ENCODE data around the gene TNNT1.

The TNNT1 gene

GRCh38 chr19:55134736-55135135 is 14.3 kb downstream of the TNNT1 start:
- Histone ChIP-seq H3K36me3 (replicated peaks; ENCODE audit: low read depth, low read length) (no peaks in the 10 kb centered on the region), H3K9me3 (ENCODE audit: insufficient read depth, low read length) (no peaks in the 10 kb centered on the region), H3K9ac (ENCODE audit: low read length) (0 out of 2 replicates have a peak overlapping the region, but pooled peaks have one; percentile 7), H2AFZ (ENCODE audit: low read depth, low read length) (no peak overlapping the region), H3K4me3 (ENCODE audit: low read length) (peak overlapping the region; percentile 40), H3K4me2 (ENCODE audit: low read length) (peak overlapping the region; percentile 50), H3K79me2 (ENCODE audit: low read length) (no peaks in the 10 kb centered on the region), H4K20me1 (ENCODE audit: insufficient read depth, low read length) (no peaks in the 10 kb centered on the region), H3K27ac (ENCODE audit: low read length) (no peak overlapping the region), H3K27me3 (ENCODE audit: low read depth, low read length) (peaks cover 20% of the 10 kb centered on the region), H3K4me1 (ENCODE audit: low read length) (peaks cover 36% of the 10 kb centered on the region)
- no peak for TF ChIP-seq EZH2phosphoT487 (IDR thresholded peaks at IDR 0.05; ENCODE audit: low read depth)
- no peak for TF ChIP-seq CTCF (IDR thresholded peaks at IDR 0.05; ENCODE audit: low read depth, low read length)

GRCh38 chr19:55133639-55134444 is 15.2 kb downstream of the TNNT1 start:
- no peaks in the 10 kb centered on the region for H3K79me2 ChIP-seq (ENCODE audit: low read length)

GRCh38 chr19:55132453-55133129 is 16.4 kb downstream of the TNNT1 start:
- Histone ChIP-seq H3K9me3 (ENCODE audit: insufficient read depth, low read length) (no peaks in the 10 kb centered on the region), H3K36me3 (replicated peaks; ENCODE audit: low read depth, low read length) (no peaks in the 10 kb centered on the region), H3K9ac (ENCODE audit: low read length) (peak overlapping the region; percentile 50), H3K4me2 (ENCODE audit: low read length) (peak overlapping the region; percentile 60), H3K4me3 (ENCODE audit: low read length) (peak overlapping the region; percentile 67), H3K27ac (ENCODE audit: low read length) (no peak overlapping the region), H3K79me2 (ENCODE audit: low read length) (no peaks in the 10 kb centered on the region), H2AFZ (ENCODE audit: low read depth, low read length) (peak overlapping the region; percentile 50), H3K4me1 (ENCODE audit: low read length) (peaks cover 36% of the 10 kb centered on the region), H3K27me3 (ENCODE audit: low read depth, low read length) (peaks cover 20% of the 10 kb centered on the region), H4K20me1 (ENCODE audit: insufficient read depth, low read length) (no peaks in the 10 kb centered on the region)
- TF ChIP-seq EZH2phosphoT487 (IDR thresholded peaks at IDR 0.05; ENCODE audit: low read depth) (no peak), CTCF (IDR thresholded peaks at IDR 0.05; ENCODE audit: low read depth, low read length) (peak; percentile 66)

More at GRCh38 chr19:55133639-55134444, 15.2 kb downstream of the TNNT1 start:
- Histone ChIP-seq H3K27ac (ENCODE audit: low read length) (peak overlapping the region; percentile 25; the same call in 1 of the 2 replicates), H3K36me3 (replicated peaks; ENCODE audit: low read depth, low read length) (no peaks in the 10 kb centered on the region), H3K4me3 (ENCODE audit: low read length) (peak overlapping the region; percentile 67), H2AFZ (ENCODE audit: low read depth, low read length) (peak overlapping the region; percentile 5; the same call in 1 of the 2 replicates), H3K4me1 (ENCODE audit: low read length) (peaks cover 36% of the 10 kb centered on the region), H3K9ac (ENCODE audit: low read length) (peak overlapping the region; percentile 50; the same call in 1 of the 2 replicates), H3K9me3 (ENCODE audit: insufficient read depth, low read length) (no peaks in the 10 kb centered on the region), H3K27me3 (ENCODE audit: low read depth, low read length) (peaks cover 20% of the 10 kb centered on the region), H4K20me1 (ENCODE audit: insufficient read depth, low read length) (no peaks in the 10 kb centered on the region), H3K4me2 (ENCODE audit: low read length) (peak overlapping the region; percentile 60)
- no peak for TF ChIP-seq CTCF (IDR thresholded peaks at IDR 0.05; ENCODE audit: low read depth, low read length)
- no peak for TF ChIP-seq EZH2phosphoT487 (IDR thresholded peaks at IDR 0.05; ENCODE audit: low read depth)

GRCh38 chr19:55131421-55131820 is 17.6 kb downstream of the TNNT1 start:
- Histone ChIP-seq H3K9me3 (ENCODE audit: insufficient read depth, low read length) (no peaks in the 10 kb centered on the region), H3K36me3 (replicated peaks; ENCODE audit: low read depth, low read length) (no peaks in the 10 kb centered on the region), H2AFZ (ENCODE audit: low read depth, low read length) (no peak overlapping the region), H3K9ac (ENCODE audit: low read length) (no peak overlapping the region), H3K27ac (ENCODE audit: low read length) (no peak overlapping the region), H3K4me1 (ENCODE audit: low read length) (peaks cover 36% of the 10 kb centered on the region), H3K4me3 (ENCODE audit: low read length) (no peak overlapping the region), H4K20me1 (ENCODE audit: insufficient read depth, low read length) (no peaks in the 10 kb centered on the region), H3K4me2 (ENCODE audit: low read length) (no peak overlapping the region), H3K27me3 (ENCODE audit: low read depth, low read length) (peaks cover 18% of the 10 kb centered on the region), H3K79me2 (ENCODE audit: low read length) (no peaks in the 10 kb centered on the region)
- TF ChIP-seq CTCF (IDR thresholded peaks at IDR 0.05; ENCODE audit: low read depth, low read length) (no peak), EZH2phosphoT487 (IDR thresholded peaks at IDR 0.05; ENCODE audit: low read depth) (no peak)
